NCI-H82 (cell line): ENCODE results near the gene LSM4.
A peak's percentile ranks its signal among the peaks of the same experiment; 100 is the strongest.

Experiments used
- DNase-seq: peaks from one replicate; lab custom pipeline; 2025; lab: John Stamatoyannopoulos, UW

Gene LSM4

DNA sequence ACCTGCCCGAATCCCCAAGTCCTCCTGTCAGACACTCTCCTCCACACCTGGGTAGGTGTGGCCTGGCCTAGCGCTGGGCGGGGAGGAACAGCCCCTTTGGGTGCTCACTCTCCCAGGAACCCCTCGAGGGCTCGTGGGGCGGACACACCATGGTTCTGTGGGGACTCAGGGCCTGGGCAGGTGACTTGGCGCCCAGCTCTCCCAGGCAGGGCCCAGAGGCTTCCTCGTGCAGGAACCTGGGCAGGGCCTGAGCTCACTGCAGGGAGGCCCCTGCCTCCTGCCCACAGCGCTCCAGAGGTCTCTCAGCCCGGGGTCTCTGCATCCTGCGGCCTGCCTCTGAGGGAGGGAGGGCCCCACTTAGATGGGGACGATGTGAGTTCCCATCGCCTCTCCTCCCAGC is 11.9 kb downstream of the LSM4 start:
- DNase-seq: no peak

DNA sequence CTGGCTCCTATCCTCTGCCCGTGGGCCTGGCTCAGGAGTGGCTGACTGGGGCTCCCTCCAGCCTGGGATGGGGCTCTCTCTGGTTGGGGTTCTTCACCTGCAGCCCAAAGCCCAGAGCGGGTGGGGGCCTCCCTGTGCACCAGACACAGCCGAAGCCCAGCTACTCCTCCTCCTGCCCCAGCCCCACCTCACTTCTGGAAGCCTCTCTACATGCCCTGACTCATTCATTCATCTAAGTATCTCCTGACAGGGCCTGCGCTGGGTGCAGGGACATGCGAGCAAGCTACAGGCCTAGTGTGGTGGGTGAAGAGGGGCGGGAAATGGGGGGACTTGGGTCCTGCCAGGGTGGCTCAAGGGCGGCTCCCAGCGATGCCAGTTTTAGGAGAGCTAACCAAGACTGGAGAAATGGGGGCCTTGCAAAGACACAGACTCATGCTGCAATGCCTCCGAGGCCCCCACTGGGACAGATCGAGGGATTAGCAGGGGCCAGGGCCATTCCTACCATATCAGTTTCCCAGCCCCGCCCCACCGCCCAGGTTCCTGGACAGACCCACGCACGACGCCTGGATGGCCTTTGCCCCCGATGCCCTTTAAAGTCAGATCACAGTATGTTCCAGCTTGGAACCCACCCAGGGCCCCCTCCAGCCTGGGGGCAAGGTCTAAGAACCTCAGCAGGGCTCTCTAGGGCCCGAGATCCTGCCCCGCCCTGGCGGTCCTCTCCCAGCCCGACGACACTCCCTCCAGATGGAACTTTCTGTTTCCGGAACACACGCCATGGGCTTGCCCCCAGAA is 12.6 kb downstream of the LSM4 start:
- DNase-seq: no peak

DNA sequence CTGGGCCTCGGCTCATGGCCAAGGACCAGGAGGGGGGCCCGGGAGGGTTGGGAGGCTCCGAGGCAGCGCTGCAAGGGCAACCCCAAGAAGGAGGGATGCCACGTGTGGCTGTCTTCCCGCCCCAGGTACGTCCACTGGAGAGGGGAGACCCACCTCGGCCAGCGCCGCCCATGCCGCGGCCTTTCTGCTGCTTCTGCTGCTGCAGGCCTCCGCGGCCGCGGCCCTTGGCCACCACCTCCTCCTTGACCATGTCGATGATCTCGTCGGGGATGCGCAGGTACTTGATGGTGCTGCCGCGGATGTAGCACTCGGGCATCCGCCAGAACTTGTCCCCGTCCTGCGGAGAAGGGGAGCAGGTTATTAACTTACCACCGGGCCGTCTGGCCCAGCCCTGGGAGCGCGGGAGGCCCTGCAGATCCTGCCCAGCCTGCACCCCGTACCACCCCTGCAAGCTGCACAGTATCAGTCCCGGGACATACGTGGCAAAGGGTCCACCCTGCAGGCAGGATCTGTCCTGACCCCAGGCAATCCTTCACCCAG is 13.3 kb downstream of the LSM4 start:
- DNase-seq: no peak

DNA sequence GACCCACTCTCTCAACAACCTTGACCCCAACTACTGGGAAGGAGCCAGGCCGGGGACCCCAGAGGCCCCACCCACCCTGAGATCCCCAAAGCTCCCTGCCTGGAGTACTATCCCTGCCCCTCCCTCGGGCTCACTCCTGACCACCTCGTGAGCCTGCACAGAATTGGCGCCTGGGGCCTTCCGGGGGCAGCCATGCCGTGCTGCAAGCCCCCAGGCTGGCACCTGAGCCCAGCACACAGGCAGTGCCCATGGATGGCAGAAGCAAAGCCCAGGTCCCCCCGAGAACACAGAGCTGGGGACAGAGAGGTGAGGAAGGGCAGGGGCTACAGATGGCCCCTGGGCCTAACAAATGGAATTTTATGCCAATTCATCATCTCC is 13.9 kb downstream of the LSM4 start:
- no peak for DNase-seq

DNA sequence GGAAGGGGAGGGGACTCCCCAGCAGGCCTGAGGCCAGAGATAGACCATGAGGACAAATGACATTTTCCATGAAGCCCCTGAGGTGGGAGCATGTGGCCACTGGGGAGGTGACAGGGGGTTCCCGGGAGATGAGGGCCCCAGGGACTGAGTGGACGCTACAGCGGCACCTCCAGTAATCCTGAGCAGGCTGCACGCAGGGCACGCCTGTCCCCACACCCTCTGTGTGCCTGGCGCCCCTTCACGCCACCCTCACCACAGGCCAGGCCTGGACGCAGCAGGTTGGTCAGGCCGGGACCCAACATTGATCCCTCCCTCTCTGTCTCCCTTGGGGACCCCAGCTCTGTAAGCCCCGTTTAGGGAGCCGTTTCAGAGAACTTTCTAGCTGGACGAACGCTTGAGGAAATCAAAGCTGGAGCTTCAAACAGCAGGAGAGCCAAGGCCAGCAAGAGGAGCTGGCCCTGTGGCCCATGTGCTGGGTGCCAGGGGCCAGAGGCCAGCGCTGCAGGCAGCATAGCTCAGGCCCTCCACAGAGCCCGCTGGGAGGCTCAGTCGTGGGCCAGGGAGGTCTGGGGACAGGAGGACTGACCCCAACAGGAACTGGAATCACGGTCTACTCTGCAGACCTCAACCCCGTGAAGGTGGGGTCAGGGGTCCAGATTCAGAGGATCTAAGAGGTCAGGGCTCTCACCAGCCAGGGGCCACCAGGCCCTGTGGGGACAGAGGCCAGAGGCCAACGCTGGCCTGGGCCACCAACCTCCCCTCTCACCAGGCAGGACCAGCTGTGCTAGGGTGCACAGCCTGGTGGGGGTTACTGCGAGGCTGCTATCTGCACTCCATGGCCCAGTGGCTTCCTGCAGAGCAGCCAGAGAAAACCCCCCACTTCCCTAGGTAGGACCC is 14.6 kb downstream of the LSM4 start:
- DNase-seq: no peak

DNA sequence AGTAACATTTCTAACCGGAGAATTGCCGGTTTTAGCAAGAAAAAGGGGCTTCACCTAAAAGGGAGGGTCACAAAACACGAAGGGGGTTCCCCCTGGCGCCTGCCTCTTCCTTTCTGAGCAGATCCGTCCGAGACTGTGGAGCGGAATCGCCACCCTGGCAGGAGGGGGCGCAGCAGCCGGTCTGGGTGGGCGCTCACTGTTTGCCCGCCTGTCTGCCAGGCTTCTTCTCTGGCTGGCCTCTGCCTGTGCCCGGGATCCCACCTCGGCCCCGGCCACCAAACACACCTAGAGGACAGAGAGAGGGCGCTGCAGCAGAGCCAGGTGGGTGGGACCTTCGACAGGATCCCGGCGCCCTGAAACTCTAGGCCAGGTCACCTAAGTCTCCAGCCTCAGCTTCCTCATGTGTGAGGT is 15.6 kb downstream of the LSM4 start:
- no peak for DNase-seq

GRCh38 chr19:18306888-18307260 is 16.0 kb downstream of the LSM4 start:
- DNase-seq: no peak

GRCh38 chr19:18306209-18306887 is 16.5 kb downstream of the LSM4 start:
- no peak for DNase-seq

DNA sequence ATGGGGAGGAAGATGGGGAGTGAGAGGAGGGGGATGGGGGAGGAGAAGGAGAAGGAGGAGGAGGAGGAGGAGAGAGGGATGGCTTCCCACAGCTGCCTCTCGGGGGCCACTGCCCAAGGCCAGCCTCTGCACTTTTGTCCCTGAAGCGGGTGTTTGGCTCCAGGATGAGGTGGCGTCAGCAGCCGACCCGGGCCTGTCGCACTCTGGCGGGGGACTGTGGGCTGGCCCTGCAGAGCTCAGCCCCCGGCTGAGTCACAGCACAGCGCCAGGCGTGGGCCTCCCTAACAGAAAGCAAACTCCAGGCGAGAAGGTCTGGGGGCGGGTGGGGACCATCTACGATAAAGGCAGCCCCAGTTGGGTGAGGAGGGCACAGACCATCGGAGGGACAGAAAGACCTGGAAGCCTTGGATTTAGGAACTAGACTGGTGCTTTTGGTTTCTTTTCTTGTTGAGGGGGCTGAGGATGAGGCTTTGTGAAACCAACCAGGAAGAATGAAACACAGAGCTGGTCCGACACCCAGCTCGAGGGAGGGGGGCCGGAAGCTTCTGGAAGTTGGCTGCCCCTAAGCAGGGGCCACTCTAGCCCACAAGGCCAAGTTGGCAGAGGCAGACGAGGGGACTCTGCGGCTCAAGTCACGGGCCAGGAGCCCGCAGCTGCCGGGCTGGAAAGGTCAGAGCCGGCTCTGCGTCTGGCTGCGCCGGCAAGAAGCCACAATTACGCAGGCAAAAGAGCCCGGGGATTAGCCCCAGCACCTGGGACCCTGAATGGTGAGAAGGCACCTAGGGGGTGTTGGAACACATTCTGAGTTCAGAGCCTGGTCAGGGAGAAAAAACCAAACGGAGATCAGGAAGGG is 18.2 kb downstream of the LSM4 start:
- peak; percentile 85 for DNase-seq

DNA sequence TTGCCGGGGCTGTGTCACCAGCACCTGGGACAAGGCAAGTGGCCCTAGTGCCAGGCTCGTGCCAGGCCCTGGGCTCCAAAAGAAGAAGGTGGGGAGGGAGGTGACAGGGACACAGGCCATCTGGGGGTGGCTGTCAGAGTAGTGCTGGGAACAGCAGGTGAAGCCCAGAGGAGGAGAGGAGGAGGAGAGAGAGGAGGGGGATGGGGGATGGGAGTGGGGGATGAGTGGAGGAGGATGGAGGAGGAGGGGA is 18.7 kb downstream of the LSM4 start:
- no peak for DNase-seq

DNA sequence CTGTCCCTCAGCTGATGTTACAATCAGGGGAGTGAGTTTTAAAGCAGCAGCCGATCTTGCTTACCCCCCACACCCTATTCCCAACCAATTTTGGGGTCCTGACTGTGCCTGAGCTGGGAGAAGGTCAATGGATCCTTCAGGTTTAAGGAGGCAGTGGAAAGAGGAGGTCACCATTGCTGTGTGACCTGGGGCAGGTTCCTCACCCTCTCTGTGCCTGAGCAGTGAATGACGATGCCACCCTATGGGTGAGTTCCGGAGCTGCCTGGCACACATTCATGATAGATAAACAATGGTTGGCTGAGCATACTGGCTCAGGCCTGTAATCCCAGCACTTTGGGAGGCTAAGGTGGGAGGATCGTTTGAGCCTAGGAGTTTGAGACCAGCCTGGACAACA is 21.2 kb downstream of the LSM4 start:
- DNase-seq: no peak

- DNase-seq: no peak
Observed at GRCh38 chr19:18300930-18301717, 21.8 kb downstream of the LSM4 start.

DNA sequence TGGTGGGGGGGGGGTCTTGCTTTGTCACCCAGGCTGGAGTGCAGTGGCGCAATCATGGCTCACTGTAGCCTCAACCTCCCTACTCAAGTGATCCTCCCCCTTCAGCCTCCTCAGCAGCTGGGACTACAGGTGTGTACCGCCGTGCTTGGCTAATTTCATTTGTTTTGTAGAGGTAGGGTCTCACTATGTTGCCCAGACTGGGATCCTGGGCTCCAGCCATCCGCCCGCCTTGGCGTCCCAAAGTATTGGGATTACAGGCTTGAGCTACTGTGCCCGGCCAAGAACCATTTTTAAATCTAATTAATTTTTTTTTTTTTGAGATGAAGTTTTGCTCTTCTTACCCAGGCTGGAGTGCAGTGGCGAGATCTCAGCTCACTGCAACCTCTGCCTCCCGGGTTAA is 23.2 kb downstream of the LSM4 start:
- DNase-seq: no peak

DNA sequence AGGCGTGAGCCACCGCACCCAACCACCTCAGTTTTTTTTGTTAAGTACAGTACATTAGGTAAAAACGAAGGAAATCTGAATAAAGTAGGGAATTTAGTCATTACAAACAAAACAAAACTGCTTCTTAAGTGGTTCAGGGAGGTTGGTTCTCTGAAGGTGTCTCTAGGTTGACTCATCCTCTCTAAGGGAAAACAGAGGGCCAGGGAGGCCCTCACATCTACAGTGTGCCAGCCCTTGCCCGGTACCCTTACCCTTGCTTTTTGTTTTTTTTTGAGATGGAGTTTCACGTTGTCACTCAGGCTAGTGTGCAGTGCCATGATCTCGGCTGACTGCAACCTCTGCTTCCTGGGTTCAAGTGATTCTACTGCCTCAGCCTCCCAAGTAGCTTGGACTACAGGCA is 24.3 kb downstream of the LSM4 start:
- DNase-seq: no peak

- no peak for DNase-seq
Observed at GRCh38 chr19:18297308-18297707, 25.6 kb downstream of the LSM4 start.

DNA sequence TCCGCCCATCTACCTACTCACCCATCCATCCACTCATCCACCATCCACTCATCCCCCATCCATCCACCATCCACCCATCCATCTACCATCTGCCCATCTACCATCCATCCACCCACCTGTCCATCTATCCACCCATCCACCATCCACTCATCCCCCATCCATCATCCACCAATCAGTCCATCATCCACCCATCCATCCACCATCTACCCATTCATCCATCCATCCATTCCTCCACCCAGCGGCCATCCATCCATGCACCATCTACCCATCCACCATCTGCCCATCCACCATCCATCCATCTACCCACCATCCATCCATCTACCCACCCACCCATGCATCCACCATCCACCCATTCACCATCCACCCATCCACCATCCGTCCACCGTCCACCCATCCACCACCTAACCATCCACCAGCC is 27.8 kb downstream of the LSM4 start:
- no peak for DNase-seq

DNA sequence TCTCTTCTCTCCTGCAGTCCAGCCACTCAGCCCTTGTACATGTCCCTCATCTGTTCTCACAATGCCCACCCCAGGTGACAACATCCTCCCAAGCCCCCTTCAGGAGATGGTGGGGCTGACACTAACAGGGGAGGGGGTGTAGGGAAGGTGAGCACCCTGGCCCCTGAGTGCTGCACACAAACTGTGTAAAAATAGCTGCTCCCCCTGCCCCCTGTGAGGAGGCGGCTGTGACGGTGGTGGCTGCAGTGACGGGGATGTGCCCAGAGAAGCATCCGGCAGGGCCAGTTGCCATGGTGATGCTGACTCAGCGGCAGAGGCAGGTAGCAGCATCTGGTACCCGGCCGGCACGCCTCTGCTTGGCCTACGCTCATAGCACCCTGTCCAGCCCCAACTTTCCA is 28.4 kb downstream of the LSM4 start:
- no peak for DNase-seq

- peak; percentile 99 for DNase-seq
Observed at GRCh38 chr19:18293642-18294466, 29.0 kb downstream of the LSM4 start.

- DNase-seq: peak; percentile 97
Observed at GRCh38 chr19:18292810-18293641, 29.9 kb downstream of the LSM4 start.
